ENCODE results near the gene RTEL1. TPM values are rescaled to one million over a fixed set of nuclear protein-coding genes. Genes with fewer than 3 reads are reported as not detected.
"Not testable (repeated sequence)": the region's sequence is repeated elsewhere in the genome, so short reads cannot be mapped to it uniquely, and the experiment has no call there.

Gene RTEL1
- total and polyA plus RNA-seq, 3 experiments from 2014 or later: 5.7 to 54.5 (median 52.3) TPM

GRCh38 chr20:63664143-63664851 is 6.2 kb downstream of the RTEL1 start:
- no peak overlapping the region for H3K27ac ChIP-seq (ENCODE audit: low read depth, low read length)
- no peak overlapping the region for H3K4me3 ChIP-seq (ENCODE audit: low read length)
- H3K9me3 ChIP-seq (ENCODE audit: low read length): no peaks in the 10 kb centered on the region
- CTCF ChIA-PET: no interaction called here
- Mint-ChIP-seq H3K4me1 (peaks cover 8 to 13% (median 11%) of the 10 kb centered on the region in 3 donors), H3K27ac (no peak overlapping the region), H3K36me3 (peaks cover 4 to 64% (median 7%) of the 10 kb centered on the region in 3 donors), H3K4me3 (no peak overlapping the region), H3K27me3 (peaks cover 0 to 4% of the 10 kb centered on the region in 2 donors), H3K9me3 (no peaks in the 10 kb centered on the region)
- no peaks in the 10 kb centered on the region for H3K36me3 ChIP-seq (ENCODE audit: insufficient read depth, low read length)
- POLR2A ChIA-PET: no interaction called here
- peaks cover 3% of the 10 kb centered on the region for H3K4me1 ChIP-seq (ENCODE audit: insufficient read depth, low read length)
- no peak for DNase-seq
- no peaks in the 10 kb centered on the region for H3K27me3 ChIP-seq (ENCODE audit: insufficient read depth, low read length, poor library complexity, severe bottlenecking)

- ChIA-PET CTCF (no interaction called here), POLR2A (no interaction called here)
- H3K27ac ChIP-seq (ENCODE audit: low read depth, low read length): no peak overlapping the region
- peaks cover 0 to 2% of the 10 kb centered on the region in 2 donors for H3K27me3 Mint-ChIP-seq
- H3K9me3 Mint-ChIP-seq: no peaks in the 10 kb centered on the region
- H3K27ac Mint-ChIP-seq: no peak overlapping the region
- DNase-seq: no peak
- no peaks in the 10 kb centered on the region for H3K36me3 ChIP-seq (ENCODE audit: insufficient read depth, low read length)
- no peak overlapping the region for H3K4me3 Mint-ChIP-seq
- H3K4me3 ChIP-seq (ENCODE audit: low read length): no peak overlapping the region
- no peaks in the 10 kb centered on the region for H3K9me3 ChIP-seq (ENCODE audit: low read length)
- peaks cover 3 to 6% (median 5%) of the 10 kb centered on the region in 3 donors for H3K4me1 Mint-ChIP-seq
- no peaks in the 10 kb centered on the region for H3K4me1 ChIP-seq (ENCODE audit: insufficient read depth, low read length)
- peaks cover 4 to 63% (median 7%) of the 10 kb centered on the region in 3 donors for H3K36me3 Mint-ChIP-seq
- no peaks in the 10 kb centered on the region for H3K27me3 ChIP-seq (ENCODE audit: insufficient read depth, low read length, poor library complexity, severe bottlenecking)
Measured at GRCh38 chr20:63664861-63665594, 6.9 kb downstream of the RTEL1 start.

GRCh38 chr20:63665708-63666107 is 7.6 kb downstream of the RTEL1 start:
- POLR2A ChIA-PET: no interaction called here
- H3K4me1 Mint-ChIP-seq: peaks cover 0 to 1% (median 0%) of the 10 kb centered on the region in 3 donors
- no peak for DNase-seq
- peak overlapping the region in 1 of 8 donors; percentile 48 for H3K27ac Mint-ChIP-seq
- H3K4me3 ChIP-seq (ENCODE audit: low read length): no peak overlapping the region
- no peak overlapping the region for H3K4me3 Mint-ChIP-seq
- CTCF ChIA-PET: no interaction called here
- no peak overlapping the region for H3K27ac ChIP-seq (ENCODE audit: low read depth, low read length)
- H3K36me3 ChIP-seq (ENCODE audit: insufficient read depth, low read length): no peaks in the 10 kb centered on the region
- H3K4me1 ChIP-seq (ENCODE audit: insufficient read depth, low read length): no peaks in the 10 kb centered on the region
- no peaks in the 10 kb centered on the region for H3K9me3 Mint-ChIP-seq
- H3K27me3 ChIP-seq (ENCODE audit: insufficient read depth, low read length, poor library complexity, severe bottlenecking): no peaks in the 10 kb centered on the region
- no peaks in the 10 kb centered on the region for H3K9me3 ChIP-seq (ENCODE audit: low read length)
- H3K36me3 Mint-ChIP-seq: peaks cover 4 to 58% (median 9%) of the 10 kb centered on the region in 3 donors
- peaks cover 0 to 2% of the 10 kb centered on the region in 2 donors for H3K27me3 Mint-ChIP-seq

DNA sequence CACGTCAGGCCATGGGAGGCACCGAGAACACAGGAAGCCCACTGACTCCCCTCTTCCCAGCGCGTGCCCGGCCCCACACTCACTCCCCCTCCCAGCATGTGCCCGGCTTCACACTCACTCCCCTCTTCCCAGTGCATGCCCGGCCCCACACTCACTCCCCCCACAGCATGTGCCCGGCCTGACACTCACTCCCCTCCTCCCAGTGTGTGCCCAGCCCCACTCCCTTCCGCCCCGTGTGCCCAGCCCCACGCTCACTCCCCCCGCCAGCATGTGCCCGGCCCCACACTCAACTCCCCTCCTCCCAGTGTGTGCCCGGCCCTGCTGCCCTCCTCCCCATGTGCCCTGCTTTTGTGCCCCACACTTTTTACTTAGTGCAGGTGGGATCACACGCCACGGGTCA is 9.7 kb downstream of the RTEL1 start:
- H3K4me1 ChIP-seq (ENCODE audit: insufficient read depth, low read length): no peaks in the 10 kb centered on the region
- H3K27ac ChIP-seq (ENCODE audit: low read depth, low read length): no peak overlapping the region
- no peak overlapping the region for H3K4me3 ChIP-seq (ENCODE audit: low read length)
- Mint-ChIP-seq H3K36me3 (peaks cover 4 to 47% (median 9%) of the 10 kb centered on the region in 3 donors), H3K4me1 (no peaks in the 10 kb centered on the region), H3K4me3 (no peak overlapping the region), H3K27me3 (no peaks in the 10 kb centered on the region), H3K27ac (peak overlapping the region in 1 of 8 donors; percentile 74), H3K9me3 (no peaks in the 10 kb centered on the region)
- no peaks in the 10 kb centered on the region for H3K36me3 ChIP-seq (ENCODE audit: insufficient read depth, low read length)
- ChIA-PET CTCF (no interaction called here), POLR2A (no interaction called here)
- no peaks in the 10 kb centered on the region for H3K9me3 ChIP-seq (ENCODE audit: low read length)
- no peaks in the 10 kb centered on the region for H3K27me3 ChIP-seq (ENCODE audit: insufficient read depth, low read length, poor library complexity, severe bottlenecking)
- DNase-seq: no peak

GRCh38 chr20:63668351-63668750 is 10.2 kb downstream of the RTEL1 start:
- H3K9me3 Mint-ChIP-seq: no peaks in the 10 kb centered on the region
- POLR2A ChIA-PET: no interaction called here

DNA sequence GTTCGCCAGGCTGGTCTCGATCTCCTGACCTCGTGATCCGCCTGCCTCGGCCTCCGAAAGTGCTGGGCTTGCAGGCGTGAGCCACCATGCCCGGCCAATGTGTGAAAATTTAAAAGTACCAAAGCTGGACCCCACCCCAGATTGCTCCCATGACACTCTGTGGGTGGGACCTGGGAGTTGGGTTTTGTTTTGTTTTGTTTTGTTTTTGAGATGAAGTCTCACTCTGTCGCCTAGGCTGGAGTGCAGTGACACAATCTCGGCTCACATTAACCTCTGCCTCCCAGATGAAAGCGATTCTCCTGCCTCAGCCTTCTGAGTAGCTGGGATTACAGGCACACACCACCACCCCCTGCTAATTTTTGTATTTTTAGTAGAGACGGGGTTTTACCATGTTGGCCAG is 13.6 kb downstream of the RTEL1 start:
- H3K4me3 Mint-ChIP-seq; H3K27me3 Mint-ChIP-seq; H3K4me3 ChIP-seq (ENCODE audit: low read length); DNase-seq; H3K9me3 Mint-ChIP-seq; H3K4me1 Mint-ChIP-seq; H3K27ac Mint-ChIP-seq; H3K9me3 ChIP-seq (ENCODE audit: low read length); POLR2A ChIA-PET; H3K4me1 ChIP-seq (ENCODE audit: insufficient read depth, low read length); CTCF ChIA-PET; H3K27ac ChIP-seq (ENCODE audit: low read depth, low read length); H3K36me3 ChIP-seq (ENCODE audit: insufficient read depth, low read length); H3K27me3 ChIP-seq (ENCODE audit: insufficient read depth, low read length, poor library complexity, severe bottlenecking): not testable (repeated sequence)
- peaks cover 4 to 40% (median 6%) of the 10 kb centered on the region in 3 donors for H3K36me3 Mint-ChIP-seq

More at GRCh38 chr20:63668351-63668750, 10.2 kb downstream of the RTEL1 start:
- Mint-ChIP-seq H3K4me3 (no peak overlapping the region), H3K27ac (peak overlapping the region in 1 of 8 donors; percentile 74), H3K4me1 (no peaks in the 10 kb centered on the region), H3K36me3 (peaks cover 4 to 43% (median 9%) of the 10 kb centered on the region in 3 donors), H3K27me3 (no peaks in the 10 kb centered on the region)
- Histone ChIP-seq H3K4me3 (ENCODE audit: low read length) (no peak overlapping the region), H3K27me3 (ENCODE audit: insufficient read depth, low read length, poor library complexity, severe bottlenecking) (no peaks in the 10 kb centered on the region), H3K4me1 (ENCODE audit: insufficient read depth, low read length) (no peaks in the 10 kb centered on the region), H3K9me3 (ENCODE audit: low read length) (no peaks in the 10 kb centered on the region), H3K27ac (ENCODE audit: low read depth, low read length) (no peak overlapping the region), H3K36me3 (ENCODE audit: insufficient read depth, low read length) (no peaks in the 10 kb centered on the region)
- CTCF ChIA-PET: interaction anchor here (0.9 to 1.3 kb wide), 2 partner anchors 10 to 131 kb away, joined by 5 to 6 read pairs; partner anchors contain the start of genes PTK6 and RTEL1
- no peak for DNase-seq

- Histone ChIP-seq H3K27me3 (ENCODE audit: insufficient read depth, low read length, poor library complexity, severe bottlenecking) (no peaks in the 10 kb centered on the region), H3K4me3 (ENCODE audit: low read length) (no peak overlapping the region), H3K9me3 (ENCODE audit: low read length) (no peaks in the 10 kb centered on the region), H3K27ac (ENCODE audit: low read depth, low read length) (no peak overlapping the region), H3K36me3 (ENCODE audit: insufficient read depth, low read length) (no peaks in the 10 kb centered on the region), H3K4me1 (ENCODE audit: insufficient read depth, low read length) (no peaks in the 10 kb centered on the region)
- CTCF ChIA-PET: no interaction called here
- DNase-seq: no peak
- no peaks in the 10 kb centered on the region for H3K4me1 Mint-ChIP-seq
- peak overlapping the region in 1 of 8 donors; percentile 63 for H3K27ac Mint-ChIP-seq
- peaks cover 4 to 36% (median 6%) of the 10 kb centered on the region in 3 donors for H3K36me3 Mint-ChIP-seq
- H3K27me3 Mint-ChIP-seq: no peaks in the 10 kb centered on the region
- H3K9me3 Mint-ChIP-seq: no peaks in the 10 kb centered on the region
- H3K4me3 Mint-ChIP-seq: no peak overlapping the region
- POLR2A ChIA-PET: no interaction called here
Measured at GRCh38 chr20:63672666-63673065, 14.6 kb downstream of the RTEL1 start.

DNA sequence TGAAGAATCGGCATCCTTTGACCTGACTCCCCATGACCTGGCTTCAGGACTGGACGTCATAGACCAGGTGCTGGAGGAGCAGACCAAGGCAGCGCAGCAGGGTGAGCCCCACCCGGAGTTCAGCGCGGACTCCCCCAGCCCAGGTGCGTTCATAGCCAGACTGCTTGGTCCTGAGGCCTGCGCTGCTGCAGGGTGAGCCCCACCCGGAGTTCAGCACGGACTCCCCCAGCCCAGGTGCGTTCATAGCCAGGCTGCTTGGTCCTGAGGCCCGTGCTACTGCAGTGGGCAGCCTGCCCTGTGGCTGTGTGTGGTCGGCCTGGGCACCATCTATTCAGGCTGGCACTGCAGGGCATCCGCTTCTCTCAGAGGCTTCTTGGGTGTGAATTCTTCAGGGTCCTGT is 15.8 kb downstream of the RTEL1 start:
- peak overlapping the region in 1 of 8 donors; percentile 14 for H3K27ac Mint-ChIP-seq
- ChIA-PET POLR2A (no interaction called here), CTCF (no interaction called here)
- H3K4me1 ChIP-seq (ENCODE audit: insufficient read depth, low read length): no peaks in the 10 kb centered on the region
- H3K9me3 Mint-ChIP-seq: no peaks in the 10 kb centered on the region
- no peak overlapping the region for H3K4me3 Mint-ChIP-seq
- no peaks in the 10 kb centered on the region for H3K36me3 ChIP-seq (ENCODE audit: insufficient read depth, low read length)
- no peak overlapping the region for H3K4me3 ChIP-seq (ENCODE audit: low read length)
- no peaks in the 10 kb centered on the region for H3K27me3 Mint-ChIP-seq
- no peak overlapping the region for H3K27ac ChIP-seq (ENCODE audit: low read depth, low read length)
- H3K9me3 ChIP-seq (ENCODE audit: low read length): no peaks in the 10 kb centered on the region
- no peaks in the 10 kb centered on the region for H3K4me1 Mint-ChIP-seq
- no peaks in the 10 kb centered on the region for H3K27me3 ChIP-seq (ENCODE audit: insufficient read depth, low read length, poor library complexity, severe bottlenecking)
- peaks cover 0 to 28% (median 2%) of the 10 kb centered on the region in 3 donors for H3K36me3 Mint-ChIP-seq
- DNase-seq: no peak

All from CD8-positive, alpha-beta memory T cell (primary cell).